Bronchial epithelial cell (primary cell): Measurements from ENCODE around the gene GDPD3. TPM values are rescaled to one million over a fixed set of nuclear protein-coding genes. Genes with fewer than 3 reads are reported as not detected.

ENCODE experiments used
- DNase-seq: peaks from one replicate; pipeline ENCODE4 v3.0.0-alpha.2; 2010; ENCODE audit warnings: low read depth
- FAIRE-seq: peaks from 2 replicates; lab custom pipeline; 2011; peaks lifted over from hg19 to GRCh38; lab: Jason Lieb, UNC
- H3K27me3 ChIP-seq: 2 replicates; pipeline ENCODE4 v1.5.1; 2011; ENCODE audit warnings: low read length; ENCODE audit not compliant: control insufficient read depth, insufficient read depth
- H3K36me3 ChIP-seq: 2 replicates; pipeline ENCODE4 v1.5.1; 2011; ENCODE audit warnings: low read length; ENCODE audit not compliant: control insufficient read depth, insufficient read depth
- H3K4me3 ChIP-seq: 2 replicates; pipeline ENCODE4 v1.5.1; 2011; ENCODE audit warnings: mild to moderate bottlenecking, low read depth, low read length, control low read depth
- total RNA-seq: library from RNA; depleted of rRNA; stranded (reverse); fragments of >200 nt; gene quantifications from 2 replicates; pipeline ENCODE4 v1.2.1, GENCODE V29; 2014
- TF ChIP-seq, protein P1 (sequence below): IDR thresholded peaks from 2 replicates; pipeline ENCODE4 v1.5.1; 2011; ENCODE audit warnings: mild to moderate bottlenecking, moderate library complexity, low read length, control low read depth, inconsistent platforms; ENCODE audit not compliant: insufficient read depth, severe bottlenecking

GDPD3 gene
- total RNA-seq, 1 donor from 2014 or later = 7.1 TPM

- FAIRE-seq = no peak
- TF ChIP-seq, protein P1, sequence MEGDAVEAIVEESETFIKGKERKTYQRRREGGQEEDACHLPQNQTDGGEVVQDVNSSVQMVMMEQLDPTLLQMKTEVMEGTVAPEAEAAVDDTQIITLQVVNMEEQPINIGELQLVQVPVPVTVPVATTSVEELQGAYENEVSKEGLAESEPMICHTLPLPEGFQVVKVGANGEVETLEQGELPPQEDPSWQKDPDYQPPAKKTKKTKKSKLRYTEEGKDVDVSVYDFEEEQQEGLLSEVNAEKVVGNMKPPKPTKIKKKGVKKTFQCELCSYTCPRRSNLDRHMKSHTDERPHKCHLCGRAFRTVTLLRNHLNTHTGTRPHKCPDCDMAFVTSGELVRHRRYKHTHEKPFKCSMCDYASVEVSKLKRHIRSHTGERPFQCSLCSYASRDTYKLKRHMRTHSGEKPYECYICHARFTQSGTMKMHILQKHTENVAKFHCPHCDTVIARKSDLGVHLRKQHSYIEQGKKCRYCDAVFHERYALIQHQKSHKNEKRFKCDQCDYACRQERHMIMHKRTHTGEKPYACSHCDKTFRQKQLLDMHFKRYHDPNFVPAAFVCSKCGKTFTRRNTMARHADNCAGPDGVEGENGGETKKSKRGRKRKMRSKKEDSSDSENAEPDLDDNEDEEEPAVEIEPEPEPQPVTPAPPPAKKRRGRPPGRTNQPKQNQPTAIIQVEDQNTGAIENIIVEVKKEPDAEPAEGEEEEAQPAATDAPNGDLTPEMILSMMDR = no peak
- H3K27me3 ChIP-seq = no peaks in the 10 kb centered on the region
- DNase-seq = no peak
- peaks cover 38% of the 10 kb centered on the region for H3K36me3 ChIP-seq
- no peak overlapping the region for H3K4me3 ChIP-seq
Measured at GRCh38 chr16:30084096-30084815, 29.1 kb downstream of the GDPD3 start.

GRCh38 chr16:30083216-30084055 lies 29.9 kb downstream of the GDPD3 start:
- no peak for FAIRE-seq
- TF ChIP-seq, protein P1 = no peak
- no peaks in the 10 kb centered on the region for H3K27me3 ChIP-seq
- no peak overlapping the region for H3K4me3 ChIP-seq
- peaks cover 40% of the 10 kb centered on the region for H3K36me3 ChIP-seq
- no peak for DNase-seq

DNA sequence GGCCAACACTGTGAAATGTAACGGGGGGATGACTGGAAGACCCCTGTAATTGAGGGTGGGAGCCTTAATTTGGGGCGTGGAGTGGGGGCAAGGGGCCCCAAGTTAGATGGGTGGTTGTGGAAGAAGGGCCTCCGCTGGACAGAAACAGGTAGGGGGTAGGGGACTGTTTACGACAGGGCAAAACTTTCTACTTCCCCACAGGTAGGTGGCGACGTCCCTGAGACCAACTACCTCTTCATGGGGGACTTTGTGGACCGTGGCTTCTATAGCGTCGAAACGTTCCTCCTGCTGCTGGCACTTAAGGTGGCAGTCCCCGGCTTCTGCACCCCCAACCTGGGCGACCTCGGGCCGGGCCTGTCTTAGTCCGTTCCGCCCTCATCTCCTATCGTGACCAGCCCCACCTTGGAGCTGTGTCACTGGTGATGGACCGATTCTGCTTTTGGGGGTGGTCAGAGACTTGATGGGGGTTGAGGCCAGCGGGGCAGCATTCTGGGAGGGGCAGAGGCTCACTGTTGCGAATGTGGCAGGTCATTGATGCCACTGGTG lies 30.7 kb downstream of the GDPD3 start:
- FAIRE-seq (no peak), DNase-seq (no peak)
- TF ChIP-seq, protein P1 = peak; percentile 26
- H3K4me3 ChIP-seq = no peak overlapping the region
- H3K36me3 ChIP-seq = peaks cover 45% of the 10 kb centered on the region
- no peaks in the 10 kb centered on the region for H3K27me3 ChIP-seq

- Histone ChIP-seq H3K4me3 (no peak overlapping the region), H3K36me3 (peaks cover 39% of the 10 kb centered on the region), H3K27me3 (no peaks in the 10 kb centered on the region)
- DNase-seq = no peak
- no peak for FAIRE-seq
- TF ChIP-seq, protein P1 = no peak
Measured at GRCh38 chr16:30079480-30079879, 33.9 kb downstream of the GDPD3 start.

DNA sequence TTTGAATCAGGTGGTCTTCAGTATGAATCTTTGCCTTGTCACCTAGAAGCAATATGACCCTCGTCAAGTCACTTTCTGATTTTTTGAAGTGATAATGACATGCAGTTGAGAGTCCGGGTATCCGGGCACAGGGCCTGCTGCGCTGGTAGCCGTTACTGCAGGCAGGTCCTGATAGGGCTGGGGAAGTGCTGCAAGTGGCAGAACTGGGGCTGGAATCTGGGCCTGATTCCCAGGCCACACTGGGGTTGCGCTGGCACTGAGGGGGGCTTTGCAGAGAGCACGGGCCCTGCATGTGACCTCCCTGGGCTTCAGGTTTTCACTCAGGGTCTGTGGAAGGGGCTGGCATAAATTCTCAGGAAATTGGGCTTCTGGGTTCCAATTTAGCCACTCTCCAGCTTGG lies 34.6 kb downstream of the GDPD3 start:
- FAIRE-seq (no peak), DNase-seq (no peak)
- H3K36me3 ChIP-seq = peaks cover 33% of the 10 kb centered on the region
- TF ChIP-seq, protein P1 = no peak
- H3K27me3 ChIP-seq = no peaks in the 10 kb centered on the region
- no peak overlapping the region for H3K4me3 ChIP-seq
